ENCODE data around the gene ASB7. TPM values are rescaled to one million over a fixed set of nuclear protein-coding genes. Genes with fewer than 3 reads are reported as not detected.

Gene ASB7
- total RNA-seq, 1 donor: 23.5 TPM

DNA sequence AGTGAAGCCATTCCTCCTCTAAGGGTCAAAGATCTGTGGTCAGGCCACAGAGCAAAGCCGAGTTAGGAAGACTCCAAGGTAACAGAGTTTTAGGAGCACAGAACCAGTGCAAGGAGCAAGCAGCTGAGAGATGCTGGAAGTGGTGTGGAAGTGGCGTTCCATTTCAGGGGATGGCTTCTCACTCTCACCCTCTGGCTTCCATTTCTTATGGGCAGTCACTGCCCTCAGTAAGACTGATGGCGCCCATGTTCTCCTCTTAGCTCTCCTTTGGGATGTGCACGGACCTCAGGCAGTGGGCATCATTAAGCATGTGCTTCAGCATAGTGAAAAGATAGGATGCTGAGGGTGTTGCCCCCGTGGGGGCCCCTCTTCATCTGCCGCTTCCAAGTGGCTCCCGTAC, 90.3 kb downstream of the ASB7 start:
- no peak overlapping the region for H3K4me3 ChIP-seq (ENCODE audit: low read length)
- H3K9me3 ChIP-seq (ENCODE audit: low read depth, low read length): no peaks in the 10 kb centered on the region
- peaks cover 11% of the 10 kb centered on the region for H3K27me3 ChIP-seq (ENCODE audit: insufficient read depth, low read length)
- no peaks in the 10 kb centered on the region for H3K4me1 ChIP-seq (ENCODE audit: insufficient read depth, low read length)

DNA sequence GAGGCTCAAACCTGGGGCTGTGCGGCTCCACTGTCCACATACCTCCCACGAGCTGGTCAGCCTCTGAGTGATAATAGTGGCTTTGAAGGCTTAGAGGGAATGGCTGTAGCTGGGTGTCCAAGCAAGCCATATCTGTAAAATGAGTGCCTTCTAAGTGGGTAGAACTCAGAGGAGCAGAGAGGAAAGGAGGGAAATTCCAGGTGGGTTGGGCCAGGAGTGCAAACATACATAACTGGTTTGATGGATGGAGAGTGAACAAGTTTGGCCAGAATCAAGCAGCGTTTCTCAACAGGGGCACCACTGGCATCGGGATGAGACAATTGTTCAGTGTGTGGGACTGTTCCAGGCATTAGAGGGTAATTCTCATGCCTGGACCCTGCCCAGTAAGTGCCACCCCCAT, 91.1 kb downstream of the ASB7 start:
- H3K4me1 ChIP-seq (ENCODE audit: insufficient read depth, low read length): no peaks in the 10 kb centered on the region
- no peaks in the 10 kb centered on the region for H3K9me3 ChIP-seq (ENCODE audit: low read depth, low read length)
- peaks cover 11% of the 10 kb centered on the region for H3K27me3 ChIP-seq (ENCODE audit: insufficient read depth, low read length)
- H3K4me3 ChIP-seq (ENCODE audit: low read length): no peak overlapping the region

DNA sequence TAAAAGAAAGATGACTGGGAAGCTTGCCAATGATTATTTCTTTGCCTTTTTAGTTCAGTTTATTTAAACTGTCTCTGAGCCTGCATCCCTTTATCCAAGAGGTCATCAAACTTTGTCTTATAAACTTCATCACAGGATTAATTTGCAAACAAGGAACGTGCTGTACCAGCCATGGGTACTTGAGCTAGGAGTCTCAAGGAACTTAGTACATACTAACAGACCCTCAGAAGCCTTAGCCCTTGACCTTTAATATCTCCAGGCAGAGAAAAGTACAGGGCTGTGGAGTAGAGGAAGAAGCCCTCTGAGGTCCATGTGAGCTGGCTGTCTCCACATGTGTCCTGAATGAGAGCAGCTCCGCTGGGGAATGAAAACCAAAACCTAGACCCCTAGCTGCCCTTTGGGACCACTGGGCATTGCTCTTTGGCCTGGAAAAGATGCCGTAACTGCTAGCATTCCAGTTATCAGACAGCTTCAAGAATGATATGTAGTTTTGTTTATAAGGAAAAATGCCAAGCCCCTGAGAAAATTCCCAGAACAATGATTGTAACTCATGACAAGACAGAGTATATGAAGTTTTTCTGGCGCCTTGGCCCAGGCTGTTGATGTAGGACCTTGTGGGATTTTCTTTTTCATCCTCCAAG, 92.1 kb downstream of the ASB7 start:
- H3K4me3 ChIP-seq (ENCODE audit: low read length): no peak overlapping the region
- peaks cover 15% of the 10 kb centered on the region for H3K27me3 ChIP-seq (ENCODE audit: insufficient read depth, low read length)
- no peaks in the 10 kb centered on the region for H3K4me1 ChIP-seq (ENCODE audit: insufficient read depth, low read length)
- no peaks in the 10 kb centered on the region for H3K9me3 ChIP-seq (ENCODE audit: low read depth, low read length)

GRCh38 chr15:100695048-100695447, 92.7 kb downstream of the ASB7 start:
- Histone ChIP-seq H3K4me1 (ENCODE audit: insufficient read depth, low read length) (no peaks in the 10 kb centered on the region), H3K9me3 (ENCODE audit: low read depth, low read length) (no peaks in the 10 kb centered on the region), H3K4me3 (ENCODE audit: low read length) (no peak overlapping the region), H3K27me3 (ENCODE audit: insufficient read depth, low read length) (peaks cover 15% of the 10 kb centered on the region)

DNA sequence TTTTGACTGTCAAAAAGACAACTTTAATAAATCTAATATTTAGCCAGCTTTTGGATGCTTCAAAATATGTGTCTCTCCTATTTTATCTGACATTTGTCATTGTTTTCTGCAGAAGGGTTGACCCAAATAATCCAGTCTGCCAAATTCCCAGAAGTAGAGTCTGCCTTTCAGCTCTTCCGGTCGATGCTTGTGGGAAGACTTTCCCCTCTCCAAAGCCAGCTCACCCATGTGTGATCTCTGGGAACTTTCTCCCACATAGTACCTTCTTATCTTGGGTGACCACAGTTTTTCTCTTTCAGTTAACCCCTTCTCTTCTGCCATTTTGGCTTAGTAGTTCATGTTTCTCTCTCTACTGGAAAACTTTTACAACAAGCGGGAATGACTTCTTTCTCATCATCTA, 94.1 kb downstream of the ASB7 start:
- Histone ChIP-seq H3K4me1 (ENCODE audit: insufficient read depth, low read length) (no peaks in the 10 kb centered on the region), H3K27me3 (ENCODE audit: insufficient read depth, low read length) (peaks cover 15% of the 10 kb centered on the region), H3K9me3 (ENCODE audit: low read depth, low read length) (no peaks in the 10 kb centered on the region), H3K4me3 (ENCODE audit: low read length) (no peak overlapping the region)

Other genes with a start within 250 kb of the ASB7 start
- 0.73 TPM for gene CERS3, start 73.6 kb upstream of the ASB7 start, total RNA-seq
- 116 TPM for gene LINS1, start 405 bp upstream of the ASB7 start, total RNA-seq

Measured in mononuclear cell (primary cell).